NB4 (cell line): ENCODE results near the gene CCDC15.

ENCODE experiments used
- DNase-seq: peaks from one replicate; pipeline ENCODE4 v3.0.0; 2010; ENCODE audit warnings: low read depth
- H3K4me3 ChIP-seq: one replicate; pipeline ENCODE4 v1.5.1; 2011; ENCODE audit warnings: mild to moderate bottlenecking, low read depth, low read length, moderate library complexity
- CTCF ChIP-seq: IDR thresholded peaks from one replicate; pipeline ENCODE4 v1.5.1; 2012; ENCODE audit warnings: low read depth, low read length
- MAX ChIP-seq: IDR thresholded peaks from 2 replicates; pipeline ENCODE4 v1.6.1; 2011; ENCODE audit warnings: low read depth, low read length
- MYC ChIP-seq: IDR thresholded peaks from 2 replicates; pipeline ENCODE4 v1.6.1; 2011; ENCODE audit warnings: low read depth, low read length
- POLR2A ChIP-seq: IDR thresholded peaks from 2 replicates; pipeline ENCODE4 v1.6.1; 2011; ENCODE audit warnings: mild to moderate bottlenecking; ENCODE audit not compliant: insufficient read length; ENCODE audit errors: extremely low read depth

Gene CCDC15

GRCh38 chr11:125069796-125070195 is 115.8 kb downstream of the CCDC15 start:
- DNase-seq, result peak; percentile 86
- TF ChIP-seq POLR2A, result no peak
- TF ChIP-seq MYC, result no peak
- TF ChIP-seq CTCF, result no peak
- TF ChIP-seq MAX, result no peak
- H3K4me3 ChIP-seq, result no peak overlapping the region

- H3K4me3 ChIP-seq, result peak overlapping the region; percentile 12
- peak; percentile 95 for TF ChIP-seq MYC
- TF ChIP-seq POLR2A, result no peak
- TF ChIP-seq MAX, result peak; percentile 92
- no peak for TF ChIP-seq CTCF
- DNase-seq, result peak; percentile 98
Observed at GRCh38 chr11:125070699-125071254, 116.8 kb downstream of the CCDC15 start.

GRCh38 chr11:125071435-125071834 is 117.4 kb downstream of the CCDC15 start:
- H3K4me3 ChIP-seq, result no peak overlapping the region
- TF ChIP-seq POLR2A, result no peak
- no peak for TF ChIP-seq MAX
- TF ChIP-seq CTCF, result no peak
- no peak for TF ChIP-seq MYC
- DNase-seq, result peak; percentile 64

GRCh38 chr11:125071846-125072217 is 117.8 kb downstream of the CCDC15 start:
- DNase-seq, result no peak
- no peak for TF ChIP-seq MAX
- TF ChIP-seq MYC, result no peak
- no peak for TF ChIP-seq POLR2A
- H3K4me3 ChIP-seq, result no peak overlapping the region

- TF ChIP-seq CTCF, result no peak
- DNase-seq, result peak; percentile 54
- H3K4me3 ChIP-seq, result no peak overlapping the region
Observed at GRCh38 chr11:125072218-125072960, 118.4 kb downstream of the CCDC15 start.

- DNase-seq, result no peak
- TF ChIP-seq MAX (no peak), MYC (no peak), CTCF (no peak), POLR2A (no peak)
- H3K4me3 ChIP-seq, result no peak overlapping the region
Observed at GRCh38 chr11:125072961-125073590, 119.1 kb downstream of the CCDC15 start.
